ENCODE data around the gene PSMD1.
"Not testable (repeated sequence)": the region's sequence is repeated elsewhere in the genome, so short reads cannot be mapped to it uniquely, and the experiment has no call there.

The PSMD1 gene

GRCh38 chr2:231117922-231118613, 61.4 kb downstream of the PSMD1 start:
- DNase-seq, result no peak

GRCh38 chr2:231118614-231118942, 61.9 kb downstream of the PSMD1 start:
- DNase-seq, result no peak

DNA sequence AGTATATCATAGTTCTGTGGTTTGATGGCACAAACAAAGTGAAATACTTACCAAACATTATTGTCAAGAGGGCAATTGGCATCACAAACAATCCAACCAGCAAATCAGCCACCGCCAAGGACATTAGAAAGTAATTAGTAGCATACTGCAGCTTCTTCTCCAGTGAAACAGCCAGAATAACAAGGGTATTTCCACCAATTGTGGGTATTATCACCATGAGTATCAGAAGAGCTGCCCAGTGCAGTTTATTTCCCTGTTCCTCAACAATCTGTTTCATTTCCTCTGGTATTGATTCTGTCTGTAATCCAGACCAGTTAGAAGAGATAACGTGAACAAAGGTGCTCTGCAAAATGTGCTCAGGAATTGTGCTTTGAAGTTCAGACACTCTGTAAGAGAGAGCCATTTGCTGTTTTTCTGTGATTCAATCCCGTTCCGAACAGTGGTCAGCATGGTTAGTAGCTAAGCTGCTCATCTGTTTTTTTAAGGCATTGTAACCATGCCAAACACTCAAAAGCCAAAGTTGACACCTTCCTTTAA, 66.8 kb downstream of the PSMD1 start:
- no peak for DNase-seq

DNA sequence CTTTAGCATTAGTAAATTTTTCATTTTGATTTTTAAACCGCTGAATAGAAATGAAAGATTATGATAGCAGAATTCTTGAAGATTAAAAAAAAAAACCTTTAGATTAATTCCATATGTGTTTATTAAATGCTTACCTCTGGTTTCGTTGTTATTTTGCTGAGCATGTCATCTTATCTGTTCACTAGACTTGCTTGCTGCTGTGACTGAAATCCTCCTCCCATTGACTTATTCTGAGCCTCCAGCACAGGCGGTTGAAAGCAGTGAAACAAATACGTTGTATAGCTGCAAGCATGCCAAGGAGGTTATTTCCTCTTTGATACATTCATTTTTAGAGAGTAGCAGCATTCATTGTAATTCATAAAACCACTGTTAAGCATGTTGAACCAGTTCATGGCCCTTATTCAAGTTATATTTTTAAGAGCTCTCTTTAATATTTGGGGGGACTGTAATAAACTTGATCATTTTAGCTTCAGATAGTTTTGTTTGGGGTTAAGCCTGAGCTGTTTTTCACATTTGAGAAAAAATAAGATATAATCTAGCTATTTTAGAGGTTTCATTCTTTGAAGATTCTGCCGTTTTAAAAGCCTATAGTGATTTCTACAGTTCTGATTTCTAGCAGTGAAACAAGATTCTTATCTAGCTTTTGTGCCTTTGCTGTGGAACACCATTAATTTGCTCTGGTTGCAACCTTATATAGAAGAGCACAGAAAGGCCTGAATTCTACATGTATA, 68.3 kb downstream of the PSMD1 start, which contains the start of gene HTR2B:
Gene HTR2B (minus strand): TSS at position 205 of the 731 bp plus-strand sequence. CDS start 1,278 bp downstream, outside the sequence.
- no peak for DNase-seq

GRCh38 chr2:231126123-231126522, 69.5 kb downstream of the PSMD1 start:
- DNase-seq, result no peak

DNA sequence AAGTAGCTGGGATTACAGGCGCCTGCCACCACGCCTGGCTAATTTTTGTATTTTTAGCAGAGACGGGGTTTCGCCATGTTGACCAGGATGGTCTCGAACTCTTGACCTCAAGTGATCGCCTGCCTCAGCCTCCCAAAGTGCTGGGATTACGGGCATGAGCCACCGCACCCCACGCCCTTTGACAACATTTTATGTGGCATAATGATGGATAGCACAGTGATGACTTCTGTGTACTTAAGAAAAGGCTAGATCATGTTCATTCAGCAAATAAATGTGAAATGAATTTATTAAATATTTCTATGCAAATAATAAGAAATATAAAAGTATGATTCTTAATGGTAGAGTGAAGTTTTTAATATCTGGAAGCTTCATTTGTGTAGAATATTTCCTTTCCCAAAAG, 70.8 kb downstream of the PSMD1 start:
- no peak for DNase-seq

GRCh38 chr2:231127936-231128335, 71.3 kb downstream of the PSMD1 start:
- no peak for DNase-seq

DNA sequence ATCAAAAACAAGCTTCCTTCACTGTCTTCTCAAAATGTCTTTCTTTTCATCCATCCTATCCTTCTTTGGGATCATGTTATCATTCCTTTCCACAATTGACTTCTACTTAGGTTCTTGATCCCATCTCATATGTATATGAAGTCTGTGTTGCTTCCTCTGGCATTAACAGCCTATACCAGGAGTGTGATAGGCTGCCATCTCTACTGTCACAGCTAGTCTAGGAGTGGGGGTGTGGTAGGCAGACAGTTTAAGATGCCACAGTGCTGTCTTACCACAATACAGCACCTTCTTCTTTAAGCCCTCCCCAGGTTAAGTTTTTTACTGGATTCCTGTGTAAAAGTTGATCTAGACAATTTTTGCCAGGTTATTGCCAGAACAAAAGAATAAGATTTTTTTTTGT, 71.9 kb downstream of the PSMD1 start:
- no peak for DNase-seq

GRCh38 chr2:231129216-231129615, 72.5 kb downstream of the PSMD1 start:
- no peak for DNase-seq

GRCh38 chr2:231130336-231131056, 73.8 kb downstream of the PSMD1 start:
- no peak for DNase-seq

DNA sequence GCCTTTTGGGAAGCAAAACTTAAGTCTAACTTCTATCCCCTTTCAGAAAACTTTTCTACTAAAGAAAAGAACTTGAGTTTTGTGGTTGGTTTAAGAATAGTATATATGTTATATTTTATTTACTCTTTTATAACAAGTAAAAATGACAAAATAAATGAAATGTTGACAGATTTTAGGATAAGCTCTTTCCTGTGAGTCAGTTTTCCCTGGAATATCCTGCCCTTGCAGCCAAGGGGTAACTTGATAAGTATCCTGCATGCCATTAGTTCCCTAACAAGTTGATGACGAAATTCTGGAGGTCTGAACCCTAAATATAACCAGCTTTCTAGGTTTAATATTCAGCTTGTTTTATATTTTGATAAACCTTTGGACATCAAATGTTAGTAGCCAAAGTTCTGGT, 75.5 kb downstream of the PSMD1 start:
- no peak for DNase-seq

DNA sequence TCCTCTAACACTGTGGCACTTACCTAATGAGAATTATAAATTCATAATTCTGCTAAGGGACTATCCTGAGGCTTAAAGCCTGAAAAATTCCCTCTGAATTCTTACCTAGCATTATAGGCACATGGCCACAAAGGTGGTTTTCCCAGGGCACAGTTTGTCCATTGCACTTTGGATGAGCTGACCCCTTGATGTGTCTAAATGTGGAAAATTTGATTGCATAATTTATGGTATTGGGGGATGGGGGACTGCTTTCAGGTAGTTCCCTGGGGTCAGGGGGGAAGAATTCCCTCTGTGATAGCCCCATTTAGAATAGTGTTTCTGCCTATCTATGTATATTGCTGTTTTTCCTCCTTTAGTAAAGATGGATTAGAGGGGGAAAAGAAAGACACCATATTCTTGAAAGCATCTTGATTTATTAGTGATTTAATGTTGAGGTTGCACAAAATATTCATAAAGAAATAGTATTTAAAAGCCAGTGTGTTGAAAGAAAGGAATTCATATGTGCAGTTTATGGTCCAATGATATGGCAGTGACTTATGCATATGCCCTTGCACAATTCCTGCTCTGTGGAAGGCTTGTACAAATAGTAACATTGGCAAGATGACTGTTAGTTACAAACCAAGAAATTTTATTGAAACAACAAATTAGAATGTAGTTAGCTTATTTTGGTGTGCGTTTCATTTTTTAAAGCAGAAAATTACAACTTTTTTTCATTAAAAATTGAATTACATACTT, 76.9 kb downstream of the PSMD1 start:
- DNase-seq, result no peak

DNA sequence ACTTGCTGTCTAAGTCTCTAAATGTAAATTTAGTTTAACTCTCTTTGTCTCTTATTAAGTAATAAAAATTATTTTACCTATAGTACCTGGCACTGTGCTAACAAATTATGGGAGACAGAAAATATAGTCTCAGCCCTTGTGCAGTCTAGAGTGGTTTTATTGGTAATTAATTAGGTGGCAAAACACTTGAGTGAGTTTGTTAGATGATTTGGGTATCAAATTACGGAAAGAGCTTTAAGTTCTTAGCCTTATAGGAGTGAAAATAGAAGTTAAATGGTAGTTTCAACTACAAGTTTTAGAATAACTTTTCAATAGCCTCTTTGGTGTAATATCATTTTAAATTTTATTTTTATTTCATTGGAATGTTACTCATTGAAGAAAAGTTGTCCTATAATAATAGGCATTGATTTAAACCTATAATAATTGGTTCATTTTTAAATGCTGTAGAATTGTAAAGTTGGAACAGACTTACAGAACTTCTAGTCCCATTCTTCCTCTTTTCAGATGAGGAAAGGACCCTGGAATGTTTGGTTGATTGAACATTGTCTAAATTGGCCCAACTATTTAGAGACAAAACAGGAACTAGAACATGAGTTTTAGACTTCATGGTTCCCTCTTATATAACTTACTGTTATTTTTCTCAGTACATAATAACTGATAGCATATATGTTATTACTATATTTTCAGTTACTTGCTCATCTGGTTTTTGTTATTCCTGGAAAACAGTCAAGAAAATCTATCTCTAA, 78.4 kb downstream of the PSMD1 start:
- DNase-seq, result no peak

- DNase-seq, result peak; percentile 69
These were observed 82.0 kb downstream of the PSMD1 start for GRCh38 chr2:231138699-231139098.

GRCh38 chr2:231139796-231140195, 83.1 kb downstream of the PSMD1 start:
- DNase-seq, result no peak

DNA sequence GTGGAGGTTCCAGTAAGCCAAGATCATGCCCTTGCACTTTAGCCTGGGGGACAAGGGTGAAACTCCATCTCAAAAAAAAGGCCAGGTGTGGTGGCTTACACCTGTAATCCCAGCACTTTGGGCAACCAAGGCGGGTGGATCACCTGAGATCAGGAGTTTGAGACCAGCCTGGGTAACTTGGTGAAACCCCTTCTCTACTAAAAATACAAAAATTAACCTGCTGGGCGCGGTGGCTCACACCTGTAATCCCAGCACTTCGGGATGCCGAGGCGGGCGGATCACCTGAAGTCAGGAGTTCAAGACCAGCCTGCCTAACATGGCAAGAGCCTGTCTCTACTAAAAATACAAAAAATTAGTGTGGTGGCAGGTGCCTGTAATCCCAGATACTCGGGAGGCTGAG, 84.1 kb downstream of the PSMD1 start:
- DNase-seq, result not testable (repeated sequence)

DNA sequence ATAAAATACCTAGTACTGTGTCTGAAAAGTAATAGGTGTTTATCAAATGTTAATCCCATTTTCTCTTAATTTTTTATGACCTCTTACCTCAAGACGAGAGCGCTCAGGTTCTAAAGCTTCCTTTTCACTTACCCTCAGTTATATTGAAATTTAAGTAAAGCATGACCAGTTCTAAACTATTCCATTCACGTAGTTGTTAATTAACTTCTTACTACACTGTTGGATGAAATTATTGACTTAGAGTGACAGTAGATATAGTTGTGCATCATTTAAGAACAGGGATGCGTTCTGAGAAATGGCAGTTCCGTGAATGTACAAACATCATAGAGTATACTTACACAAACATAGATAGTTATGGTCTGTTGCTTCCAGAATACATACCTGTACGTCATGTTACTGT, 88.2 kb downstream of the PSMD1 start:
- no peak for DNase-seq

- DNase-seq, result no peak
These were observed 90.0 kb downstream of the PSMD1 start for GRCh38 chr2:231146665-231147064.

GRCh38 chr2:231152800-231153557, 96.3 kb downstream of the PSMD1 start:
- DNase-seq, result no peak

- no peak for DNase-seq
These were observed 102.6 kb downstream of the PSMD1 start for GRCh38 chr2:231159306-231159705.

DNA sequence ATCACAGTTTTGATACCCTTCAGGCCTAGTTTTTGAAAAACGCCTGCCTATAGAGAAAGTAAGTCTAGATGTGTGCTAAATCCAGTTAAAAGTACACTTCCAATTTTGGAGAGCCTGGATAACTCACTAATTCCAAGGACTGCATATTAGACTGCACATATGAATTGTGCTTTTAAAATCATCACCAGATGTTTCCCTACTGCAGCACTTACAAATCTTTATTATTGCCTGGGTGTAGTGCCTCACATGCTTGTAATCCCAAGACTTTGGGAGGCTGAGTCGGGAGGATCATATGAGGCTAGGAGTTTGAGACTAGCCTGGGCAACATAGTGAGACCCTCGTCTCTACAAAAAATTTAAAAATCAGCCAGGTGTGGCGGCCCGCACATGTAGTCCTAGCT, 104.0 kb downstream of the PSMD1 start:
- DNase-seq, result no peak
